HEK293T (cell line): ENCODE results near the gene ACP4.
"Not testable (repeated sequence)": the region's sequence is repeated elsewhere in the genome, so short reads cannot be mapped to it uniquely, and the experiment has no call there.

Experiments used
- ARNT ChIP-seq: fragments of 450-650 bp; IDR thresholded peaks from 2 replicates; pipeline ENCODE4 v1.6.1; 2017; ENCODE audit warnings: mild to moderate bottlenecking
- BHLHE40 ChIP-seq: fragments of 450-650 bp; IDR thresholded peaks from 2 replicates; pipeline ENCODE4 v1.6.1; 2016; ENCODE audit warnings: mild to moderate bottlenecking, moderate library complexity, borderline replicate concordance
- FOXA1 ChIP-seq: fragments of 450-650 bp; IDR thresholded peaks from 2 replicates; pipeline ENCODE4 v1.6.1; 2016; ENCODE audit warnings: mild to moderate bottlenecking
- FOXK2 ChIP-seq: fragments of 450-650 bp; IDR thresholded peaks from 2 replicates; pipeline ENCODE4 v1.6.1; 2016; ENCODE audit warnings: mild to moderate bottlenecking
- SP1 ChIP-seq: fragments of 450-650 bp; IDR thresholded peaks from 2 replicates; pipeline ENCODE4 v1.6.1; 2017
- ZNF384 ChIP-seq: fragments of 450-650 bp; IDR thresholded peaks from 2 replicates; pipeline ENCODE4 v1.6.1; 2016

GRCh38 chr19:50757624-50758023, 32.6 kb upstream of the ACP4 start:
- not testable (repeated sequence) for TF ChIP-seq SP1, BHLHE40, ZNF384, ARNT, FOXA1, FOXK2
